ENCODE data around the gene EIF3F. TPM values are rescaled to one million over a fixed set of nuclear protein-coding genes. Genes with fewer than 3 reads are reported as not detected.

Gene EIF3F
- total RNA-seq, 1 donor = 417 TPM

DNA sequence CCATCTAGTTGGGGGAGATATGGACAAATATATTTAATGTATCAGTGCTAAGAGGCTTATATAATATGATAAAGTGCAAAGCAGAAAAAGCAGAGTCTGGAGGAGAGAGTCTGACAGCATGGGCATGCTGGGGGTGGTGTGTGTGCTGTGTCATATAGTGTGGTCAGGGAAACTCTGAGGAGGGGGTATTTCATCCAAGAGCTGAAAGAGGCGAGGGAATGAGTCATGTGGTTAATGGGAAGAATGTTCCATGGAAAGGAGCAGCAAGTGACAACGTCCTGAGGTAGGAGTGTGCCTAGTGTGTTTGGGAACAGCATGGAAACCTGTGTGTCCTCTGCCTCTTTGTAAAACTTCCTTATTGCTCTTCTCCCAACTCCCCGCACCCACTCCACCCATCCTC lies 38.0 kb downstream of the EIF3F start:
- Histone ChIP-seq H3K4me3 (ENCODE audit: low read length) (no peak overlapping the region), H3K27me3 (ENCODE audit: insufficient read depth, low read length) (peaks cover 13% of the 10 kb centered on the region), H3K9me3 (ENCODE audit: low read depth, low read length) (no peaks in the 10 kb centered on the region), H3K4me1 (ENCODE audit: insufficient read depth, low read length) (peaks cover 2% of the 10 kb centered on the region)

DNA sequence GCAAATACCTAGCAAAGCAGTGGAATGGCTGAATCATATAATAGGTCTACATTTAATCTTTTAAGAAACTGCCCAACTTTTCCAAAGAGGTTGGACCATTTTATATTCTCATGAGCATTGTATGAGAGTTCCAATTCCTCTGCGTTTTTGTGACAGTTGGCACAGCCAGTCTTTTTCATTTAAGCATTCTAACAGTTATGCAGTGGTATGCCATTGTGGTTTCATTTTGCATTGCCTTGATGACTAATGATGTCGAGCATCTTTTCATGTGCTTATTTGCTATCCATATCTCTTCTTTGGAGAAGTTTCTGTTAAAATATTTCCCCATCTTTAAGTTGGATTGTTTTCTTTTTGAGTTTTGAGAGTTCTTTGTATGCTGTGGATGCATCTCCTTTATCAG lies 38.7 kb downstream of the EIF3F start:
- Histone ChIP-seq H3K27me3 (ENCODE audit: insufficient read depth, low read length) (peaks cover 8% of the 10 kb centered on the region), H3K9me3 (ENCODE audit: low read depth, low read length) (no peaks in the 10 kb centered on the region), H3K4me1 (ENCODE audit: insufficient read depth, low read length) (no peaks in the 10 kb centered on the region), H3K4me3 (ENCODE audit: low read length) (no peak overlapping the region)

DNA sequence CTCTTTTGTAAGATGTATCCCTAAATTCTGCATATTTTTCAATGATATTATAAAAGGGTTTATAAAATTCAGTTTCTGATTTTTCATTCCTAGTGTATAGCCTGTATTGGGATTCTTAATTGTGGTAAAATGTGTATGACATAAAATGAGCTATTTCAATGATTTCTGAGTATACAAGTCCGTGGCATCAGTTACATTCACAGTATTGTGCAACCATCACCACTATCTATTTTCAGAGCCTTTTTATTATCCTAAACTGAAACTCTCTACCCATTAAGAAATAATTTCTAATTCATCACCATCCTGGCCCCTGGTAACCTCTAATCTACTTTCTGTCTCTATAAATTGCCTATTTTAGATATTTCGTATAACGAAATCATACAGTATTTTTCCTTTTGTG lies 39.8 kb downstream of the EIF3F start:
- Histone ChIP-seq H3K4me3 (ENCODE audit: low read length) (no peak overlapping the region), H3K9me3 (ENCODE audit: low read depth, low read length) (no peaks in the 10 kb centered on the region), H3K27me3 (ENCODE audit: insufficient read depth, low read length) (peaks cover 2% of the 10 kb centered on the region), H3K4me1 (ENCODE audit: insufficient read depth, low read length) (no peaks in the 10 kb centered on the region)

DNA sequence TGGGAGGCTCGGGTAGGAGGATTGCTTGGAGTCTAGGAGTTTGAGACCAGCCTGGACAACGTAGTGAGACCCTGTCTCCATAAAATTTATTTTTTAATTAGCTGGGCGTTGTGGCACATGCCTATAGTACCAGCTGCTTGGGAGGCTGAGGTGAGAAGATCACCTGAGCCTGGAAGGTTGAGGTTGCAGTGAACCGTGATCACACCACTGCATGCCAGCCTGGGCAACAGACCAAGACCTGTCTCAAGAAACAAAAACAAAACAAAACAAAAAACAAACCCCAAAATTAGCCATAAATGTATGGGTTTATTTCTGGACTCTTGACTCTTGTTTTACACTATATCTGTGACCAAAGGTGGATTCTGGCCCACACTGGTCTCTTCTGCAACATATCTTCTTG lies 41.6 kb downstream of the EIF3F start:
- no peak overlapping the region for H3K4me3 ChIP-seq (ENCODE audit: low read length)
- H3K4me1 ChIP-seq (ENCODE audit: insufficient read depth, low read length) = peaks cover 6% of the 10 kb centered on the region
- no peaks in the 10 kb centered on the region for H3K9me3 ChIP-seq (ENCODE audit: low read depth, low read length)
- H3K27me3 ChIP-seq (ENCODE audit: insufficient read depth, low read length) = peaks cover 2% of the 10 kb centered on the region

DNA sequence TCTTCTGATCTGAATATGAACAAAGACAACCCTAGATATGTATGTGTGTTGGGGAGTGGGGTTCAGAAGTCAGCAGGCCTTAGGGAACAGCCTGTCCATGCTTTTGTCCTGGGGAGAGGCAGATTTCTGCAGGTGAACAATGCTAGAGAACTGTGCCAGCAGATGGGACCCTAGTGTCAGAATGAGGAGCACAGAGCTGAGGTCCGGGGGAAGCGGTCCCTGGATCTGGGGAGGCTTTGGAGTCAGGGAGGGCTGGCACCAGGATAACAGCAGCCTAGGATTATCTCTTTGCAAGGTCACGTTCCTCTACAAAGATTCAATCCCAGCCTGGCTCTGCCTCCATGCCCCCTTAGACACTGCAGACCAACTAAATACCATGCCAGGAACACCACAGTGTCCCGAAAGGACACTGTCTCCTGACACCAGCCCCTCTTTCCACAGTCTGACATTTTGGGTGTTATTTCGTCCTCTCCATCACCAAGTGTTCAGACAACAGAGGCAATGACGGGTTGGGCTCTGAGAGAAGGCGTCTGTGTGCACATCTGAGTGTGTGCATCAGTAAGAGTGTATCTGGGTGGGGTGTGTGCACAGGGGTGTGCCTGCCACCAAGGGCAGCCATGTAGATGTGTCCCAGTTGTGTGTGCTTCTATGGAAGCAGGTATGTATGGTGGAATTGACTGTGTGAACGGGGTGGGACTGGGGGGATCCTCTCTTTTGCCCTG lies 43.5 kb downstream of the EIF3F start:
- H3K9me3 ChIP-seq (ENCODE audit: low read depth, low read length) = no peaks in the 10 kb centered on the region

DNA sequence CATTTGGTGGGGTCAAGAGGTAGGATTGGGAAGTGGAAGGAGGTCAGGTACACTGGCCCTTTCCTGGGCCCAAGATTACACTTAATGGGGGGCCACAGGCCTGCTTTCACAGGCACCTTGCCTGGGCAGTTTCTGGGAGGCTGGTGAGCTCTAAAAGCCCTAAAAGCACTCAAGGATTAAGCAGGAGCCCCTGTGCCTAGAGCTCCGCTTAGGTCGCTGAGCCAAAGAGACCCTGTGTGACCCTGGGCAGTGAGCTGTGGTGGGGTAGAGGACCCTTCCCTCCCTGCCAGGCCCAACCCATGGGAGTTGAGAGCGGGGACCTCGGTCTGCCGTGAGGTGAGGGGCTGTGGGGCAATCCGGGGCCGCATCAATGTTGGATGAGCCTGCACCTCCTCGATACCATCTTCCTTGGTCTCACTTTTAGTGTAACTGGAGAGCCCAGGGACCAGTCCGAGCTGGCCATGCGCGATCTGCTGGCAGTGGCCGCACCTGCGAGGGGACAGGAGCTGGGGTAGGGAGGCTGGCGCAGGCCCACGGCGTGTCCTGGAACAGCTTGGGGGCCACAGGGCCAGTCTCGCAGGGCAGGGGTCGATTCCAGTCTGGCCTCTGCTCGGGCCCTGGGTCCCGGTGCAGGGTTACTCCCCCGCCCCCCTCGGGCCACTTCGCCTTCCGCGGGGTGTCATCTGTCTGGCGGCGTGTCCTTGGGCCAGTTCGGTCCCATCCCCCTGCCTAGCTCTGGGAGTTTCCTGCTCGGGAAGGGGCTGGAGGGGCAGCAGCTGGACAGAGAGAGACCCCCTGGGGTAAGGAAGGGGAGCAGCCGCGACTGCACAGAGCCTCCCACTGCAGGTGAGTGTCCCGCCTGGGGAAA lies 44.3 kb downstream of the EIF3F start:
- Histone ChIP-seq H3K27me3 (ENCODE audit: insufficient read depth, low read length) (peaks cover 2% of the 10 kb centered on the region), H3K4me3 (ENCODE audit: low read length) (no peak overlapping the region), H3K9me3 (ENCODE audit: low read depth, low read length) (no peaks in the 10 kb centered on the region), H3K4me1 (ENCODE audit: insufficient read depth, low read length) (peaks cover 6% of the 10 kb centered on the region)

More for the DNA sequence above, 43.5 kb downstream of the EIF3F start:
- peaks cover 6% of the 10 kb centered on the region for H3K4me1 ChIP-seq (ENCODE audit: insufficient read depth, low read length)
- H3K27me3 ChIP-seq (ENCODE audit: insufficient read depth, low read length) = peaks cover 2% of the 10 kb centered on the region
- no peak overlapping the region for H3K4me3 ChIP-seq (ENCODE audit: low read length)

DNA sequence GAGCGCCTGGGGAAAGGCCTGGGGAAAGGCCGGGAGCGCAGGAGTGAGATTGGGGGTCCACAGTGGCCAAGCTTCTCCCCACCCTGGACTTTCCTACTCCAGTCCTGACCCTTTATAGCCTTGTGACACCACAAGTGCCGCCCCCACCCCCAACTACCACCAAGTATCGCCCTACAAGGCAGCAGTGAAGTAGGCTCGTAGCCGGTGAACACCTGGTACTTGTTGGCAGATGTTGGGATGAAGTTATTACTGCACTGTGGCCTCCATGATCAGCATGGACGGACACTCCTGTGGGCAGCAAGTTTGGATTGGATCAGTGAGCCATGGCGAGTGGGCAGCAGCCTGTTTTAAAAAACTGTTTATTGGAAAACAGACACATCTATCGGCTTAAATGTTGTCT lies 45.0 kb downstream of the EIF3F start:
- no peak overlapping the region for H3K4me3 ChIP-seq (ENCODE audit: low read length)
- peaks cover 6% of the 10 kb centered on the region for H3K4me1 ChIP-seq (ENCODE audit: insufficient read depth, low read length)
- no peaks in the 10 kb centered on the region for H3K9me3 ChIP-seq (ENCODE audit: low read depth, low read length)
- peaks cover 2% of the 10 kb centered on the region for H3K27me3 ChIP-seq (ENCODE audit: insufficient read depth, low read length)

DNA sequence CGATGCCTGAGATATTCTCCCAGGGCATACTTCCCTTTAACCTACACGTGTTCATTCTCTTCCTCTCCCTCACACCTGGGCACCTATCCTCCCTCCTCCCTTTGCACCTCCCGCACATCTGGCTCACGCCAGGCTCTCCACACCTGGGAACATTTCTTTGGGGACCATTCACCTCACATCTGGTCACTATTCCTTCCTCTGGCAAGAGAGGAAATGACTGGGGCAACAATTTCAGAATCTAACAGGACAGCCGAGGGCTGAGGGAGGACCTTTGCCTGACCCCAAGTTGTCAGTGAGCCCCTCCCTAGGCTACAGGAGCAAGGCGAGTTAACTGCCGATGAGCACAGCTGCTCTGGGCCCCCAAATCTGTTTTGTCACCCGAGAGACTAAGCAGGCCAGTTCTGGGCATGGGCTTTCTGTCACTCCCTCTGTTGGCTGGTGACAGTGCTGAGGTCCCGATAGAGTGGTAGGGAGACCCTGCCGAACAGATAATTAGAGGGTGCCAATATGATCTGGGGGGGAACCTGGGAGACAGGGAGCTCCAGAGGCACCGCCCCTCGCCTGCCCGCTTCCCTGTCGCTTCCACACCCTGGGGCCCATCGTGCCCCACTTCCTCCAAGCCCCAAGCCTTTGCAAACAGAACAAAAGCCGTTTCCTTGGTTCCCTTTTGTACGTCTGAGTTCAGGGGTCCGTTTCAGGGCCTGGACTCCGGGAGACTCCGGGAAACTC lies 45.6 kb downstream of the EIF3F start:
- Histone ChIP-seq H3K9me3 (ENCODE audit: low read depth, low read length) (no peaks in the 10 kb centered on the region), H3K27me3 (ENCODE audit: insufficient read depth, low read length) (peaks cover 2% of the 10 kb centered on the region), H3K4me1 (ENCODE audit: insufficient read depth, low read length) (peaks cover 6% of the 10 kb centered on the region), H3K4me3 (ENCODE audit: low read length) (no peak overlapping the region)

DNA sequence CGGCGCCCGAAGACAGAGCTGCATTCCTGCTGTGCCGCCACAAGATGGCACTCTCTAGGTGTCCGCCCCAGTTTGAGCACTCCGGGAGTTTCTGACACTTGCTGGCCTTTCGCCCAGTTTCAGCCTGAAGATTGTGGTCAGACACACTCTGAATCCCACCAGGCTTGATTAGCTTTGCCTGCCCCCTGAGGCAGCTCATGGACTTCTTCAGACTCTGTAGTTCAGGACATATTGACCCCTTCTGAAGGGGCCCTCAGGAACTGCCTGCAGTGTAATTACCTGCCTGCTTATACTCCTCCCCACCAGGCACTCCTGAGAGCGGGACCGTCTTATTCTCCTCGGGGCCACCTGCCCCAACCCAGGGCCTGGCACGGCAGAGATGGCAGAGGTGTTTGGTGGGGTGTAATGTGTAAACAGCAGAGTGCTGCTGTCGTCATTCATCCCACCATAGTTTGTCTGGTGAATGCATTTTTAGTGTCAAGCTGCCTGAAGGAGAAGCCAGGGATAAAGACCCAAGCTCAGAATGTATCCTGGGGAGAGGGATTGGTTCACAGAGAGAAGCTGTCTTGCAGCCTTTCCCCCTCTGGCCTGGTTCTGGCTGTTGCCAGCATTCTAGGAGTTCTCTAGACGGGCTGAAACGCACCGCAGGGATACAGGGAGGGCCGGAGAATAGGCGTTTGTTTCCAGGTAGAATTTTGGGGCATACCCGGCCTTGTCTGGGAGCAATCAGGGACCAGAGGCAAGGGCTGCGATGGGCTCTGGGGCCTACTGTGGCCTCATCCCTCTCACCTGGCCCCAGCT lies 46.4 kb downstream of the EIF3F start:
- Histone ChIP-seq H3K27me3 (ENCODE audit: insufficient read depth, low read length) (peaks cover 2% of the 10 kb centered on the region), H3K4me3 (ENCODE audit: low read length) (no peak overlapping the region), H3K4me1 (ENCODE audit: insufficient read depth, low read length) (peaks cover 6% of the 10 kb centered on the region), H3K9me3 (ENCODE audit: low read depth, low read length) (no peaks in the 10 kb centered on the region)

DNA sequence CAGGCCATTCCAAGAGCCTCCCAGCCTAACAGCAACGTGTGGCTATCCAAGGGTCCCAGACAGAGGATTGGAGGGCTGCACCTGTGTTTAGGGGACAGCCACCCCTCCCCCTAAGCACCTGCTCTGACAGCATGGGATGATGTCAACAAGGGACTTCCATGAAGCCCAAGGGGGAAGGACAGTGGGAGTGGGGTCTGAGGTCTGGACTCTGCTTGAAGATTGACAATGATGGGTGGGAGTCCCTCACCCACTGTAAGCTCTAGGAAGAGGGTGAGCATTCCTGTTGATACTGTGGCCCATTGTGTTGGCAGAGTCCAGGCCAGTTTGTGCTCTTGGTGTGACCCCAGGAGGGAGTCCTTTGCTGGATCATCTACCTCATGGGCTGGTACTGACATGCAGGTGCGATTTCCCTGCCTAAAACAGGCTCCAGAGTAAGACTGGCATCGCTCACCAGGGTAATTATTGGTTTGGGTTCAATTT lies 47.0 kb downstream of the EIF3F start:
- Histone ChIP-seq H3K27me3 (ENCODE audit: insufficient read depth, low read length) (peaks cover 2% of the 10 kb centered on the region), H3K9me3 (ENCODE audit: low read depth, low read length) (no peaks in the 10 kb centered on the region), H3K4me1 (ENCODE audit: insufficient read depth, low read length) (peaks cover 6% of the 10 kb centered on the region), H3K4me3 (ENCODE audit: low read length) (no peak overlapping the region)

DNA sequence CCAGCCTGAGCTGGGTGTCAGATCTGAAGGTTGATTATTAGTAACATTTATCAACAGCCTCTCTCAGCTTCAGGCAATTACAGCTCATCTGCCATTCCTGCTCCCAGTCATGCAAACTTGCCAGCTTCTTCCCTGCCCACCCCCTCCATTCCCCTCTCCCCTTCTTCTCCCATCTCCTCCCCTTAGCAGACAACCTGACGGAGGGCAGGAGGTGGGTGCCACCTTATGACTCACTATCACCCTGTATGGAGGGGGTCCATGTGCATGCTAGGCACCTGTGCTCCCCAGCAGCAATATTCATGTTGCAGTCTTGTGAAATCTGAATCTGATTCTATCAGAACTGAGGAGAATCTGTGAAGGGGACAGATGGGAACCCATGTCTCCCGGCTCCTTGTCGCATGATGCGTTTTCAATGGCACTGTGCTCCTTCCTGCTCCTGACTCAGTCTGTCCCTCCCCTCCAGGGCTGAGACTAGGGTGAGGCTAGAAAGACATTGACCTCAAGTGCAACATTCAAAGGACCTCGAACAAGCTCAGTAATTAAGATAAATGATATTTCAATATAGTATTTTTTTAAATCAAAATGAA lies 47.6 kb downstream of the EIF3F start:
- Histone ChIP-seq H3K9me3 (ENCODE audit: low read depth, low read length) (no peaks in the 10 kb centered on the region), H3K4me3 (ENCODE audit: low read length) (no peak overlapping the region), H3K4me1 (ENCODE audit: insufficient read depth, low read length) (peaks cover 6% of the 10 kb centered on the region), H3K27me3 (ENCODE audit: insufficient read depth, low read length) (peaks cover 2% of the 10 kb centered on the region)

DNA sequence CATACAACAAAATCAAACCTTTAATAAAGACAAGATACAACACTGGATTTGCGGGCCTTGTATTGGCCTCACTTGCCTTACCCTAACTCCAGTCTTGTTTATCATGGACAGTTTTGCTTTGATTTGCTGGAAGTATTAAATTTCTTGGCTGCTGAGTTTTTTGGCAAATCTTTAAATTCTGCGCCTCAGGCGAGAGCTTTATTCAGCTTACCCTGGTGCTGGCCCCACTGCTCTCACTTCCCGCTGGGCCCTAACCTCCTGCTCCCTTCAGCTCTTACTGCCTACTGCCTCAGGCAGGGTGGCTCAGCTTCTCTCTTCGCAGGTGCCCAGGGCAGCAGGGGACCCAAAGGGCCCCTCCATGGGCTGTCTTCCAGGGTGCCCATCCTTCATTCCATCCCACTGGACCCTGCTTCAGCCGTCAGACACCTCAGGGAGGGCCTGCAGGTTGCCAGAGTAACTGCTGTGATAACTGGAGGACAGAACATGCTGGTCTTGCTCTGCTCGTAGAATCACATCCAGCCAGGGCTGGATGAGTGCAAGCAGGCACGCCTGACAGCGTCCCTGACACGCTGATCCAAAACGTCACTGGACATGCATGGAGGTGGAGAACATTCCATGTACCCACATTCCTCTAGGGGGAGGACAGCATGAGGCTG lies 48.2 kb downstream of the EIF3F start:
- peaks cover 2% of the 10 kb centered on the region for H3K27me3 ChIP-seq (ENCODE audit: insufficient read depth, low read length)

DNA sequence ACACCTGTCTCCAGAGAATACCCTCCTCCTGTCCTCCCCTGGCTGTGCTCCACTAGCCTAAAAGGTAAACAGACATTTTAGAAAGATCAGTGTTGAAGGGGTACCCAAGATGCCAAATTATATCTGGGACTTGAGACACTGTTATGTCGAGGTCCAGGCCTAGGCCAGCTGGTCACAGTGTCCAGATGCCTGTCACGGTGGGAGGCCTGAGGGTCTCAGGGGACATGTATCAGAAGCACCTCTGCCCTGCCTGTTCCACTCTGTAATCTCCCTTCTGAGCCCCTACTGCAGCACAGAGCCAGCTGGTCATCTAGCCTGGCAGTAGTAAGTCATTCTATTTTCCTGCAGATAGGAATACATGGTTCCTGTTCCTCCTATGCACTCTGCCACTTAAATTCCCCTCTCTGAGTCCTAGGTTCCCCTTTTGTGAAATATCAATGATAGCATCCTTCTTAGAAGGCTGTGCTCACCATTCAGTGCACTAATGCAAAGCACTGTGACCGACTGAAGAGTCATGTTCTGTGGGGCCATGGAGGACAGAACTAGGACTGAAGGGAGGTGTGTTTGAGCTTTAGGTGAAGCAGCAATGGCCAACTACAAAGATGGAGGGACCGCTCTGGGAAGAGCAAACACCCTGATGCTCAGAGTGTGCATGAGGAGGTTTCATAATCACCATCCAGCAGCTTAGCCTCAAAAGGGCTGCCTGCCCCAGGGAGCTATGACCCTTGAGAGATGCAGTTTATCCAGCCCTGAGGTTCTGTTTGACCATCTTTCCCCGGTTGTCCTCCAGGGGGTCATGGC lies 49.1 kb downstream of the EIF3F start:
- Histone ChIP-seq H3K27me3 (ENCODE audit: insufficient read depth, low read length) (no peaks in the 10 kb centered on the region), H3K9me3 (ENCODE audit: low read depth, low read length) (no peaks in the 10 kb centered on the region), H3K4me3 (ENCODE audit: low read length) (no peak overlapping the region), H3K4me1 (ENCODE audit: insufficient read depth, low read length) (peaks cover 6% of the 10 kb centered on the region)

More for the DNA sequence above, 48.2 kb downstream of the EIF3F start:
- Histone ChIP-seq H3K9me3 (ENCODE audit: low read depth, low read length) (no peaks in the 10 kb centered on the region), H3K4me3 (ENCODE audit: low read length) (no peak overlapping the region), H3K4me1 (ENCODE audit: insufficient read depth, low read length) (peaks cover 6% of the 10 kb centered on the region)
